ENCODE data around the gene ZBTB8OS. TPM values are rescaled to one million over a fixed set of nuclear protein-coding genes. Genes with fewer than 3 reads are reported as not detected.
A peak's percentile ranks its signal among the peaks of the same experiment; 100 is the strongest.

Gene ZBTB8OS
- total RNA-seq, 4 donors from 2014 or later = 17.7 to 31.0 (median 28.1) TPM

DNA sequence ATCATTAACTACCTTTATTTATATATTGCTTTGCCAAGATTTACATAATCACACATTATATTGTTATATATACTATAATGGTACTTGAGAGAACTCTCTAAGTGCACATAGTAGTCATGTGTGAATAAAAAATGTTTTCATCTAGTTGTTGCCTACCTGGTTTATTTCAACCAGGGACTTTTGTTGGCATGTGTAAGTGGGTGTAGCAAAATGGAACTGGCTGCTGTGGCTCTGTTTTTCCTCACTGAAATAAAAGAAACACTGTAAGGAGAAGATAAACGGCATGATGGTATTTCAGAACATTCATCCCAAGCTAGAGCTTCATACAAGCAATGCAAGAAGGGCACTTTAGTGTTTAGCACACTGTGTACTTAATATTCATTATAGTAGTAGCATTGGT lies 15.6 kb upstream of the ZBTB8OS start:
- 46 to 55% methylated on average over 1 of the region's 1 CpG for WGBS, 2 donors (ENCODE audit: low coverage in 1 of 2)

DNA sequence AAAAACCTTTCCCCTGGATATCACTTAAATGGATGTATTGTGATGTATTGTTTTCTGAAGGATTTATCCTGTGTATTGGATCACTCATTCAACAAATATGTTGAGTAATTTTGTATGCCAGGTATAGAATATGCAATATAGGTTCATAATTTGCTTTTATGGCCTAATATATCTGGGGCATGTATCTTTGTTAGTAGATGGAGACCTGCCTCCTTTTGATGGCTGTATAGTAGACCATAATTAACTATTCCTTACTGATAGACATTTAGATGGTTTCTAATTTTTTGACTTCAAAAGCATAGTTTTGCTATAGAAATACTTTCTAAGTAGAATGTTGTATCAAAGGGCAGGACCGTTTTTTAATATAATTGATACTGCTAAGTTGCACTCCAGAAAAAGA lies 9.2 kb upstream of the ZBTB8OS start:
- H3K27ac ChIP-seq = no peak overlapping the region
- ATAC-seq = no peak
- no peak for TF ChIP-seq POLR2A (IDR thresholded peaks at IDR 0.05)
- TF ChIP-seq EP300 (IDR thresholded peaks at IDR 0.05) = no peak
- TF ChIP-seq, protein P1, sequence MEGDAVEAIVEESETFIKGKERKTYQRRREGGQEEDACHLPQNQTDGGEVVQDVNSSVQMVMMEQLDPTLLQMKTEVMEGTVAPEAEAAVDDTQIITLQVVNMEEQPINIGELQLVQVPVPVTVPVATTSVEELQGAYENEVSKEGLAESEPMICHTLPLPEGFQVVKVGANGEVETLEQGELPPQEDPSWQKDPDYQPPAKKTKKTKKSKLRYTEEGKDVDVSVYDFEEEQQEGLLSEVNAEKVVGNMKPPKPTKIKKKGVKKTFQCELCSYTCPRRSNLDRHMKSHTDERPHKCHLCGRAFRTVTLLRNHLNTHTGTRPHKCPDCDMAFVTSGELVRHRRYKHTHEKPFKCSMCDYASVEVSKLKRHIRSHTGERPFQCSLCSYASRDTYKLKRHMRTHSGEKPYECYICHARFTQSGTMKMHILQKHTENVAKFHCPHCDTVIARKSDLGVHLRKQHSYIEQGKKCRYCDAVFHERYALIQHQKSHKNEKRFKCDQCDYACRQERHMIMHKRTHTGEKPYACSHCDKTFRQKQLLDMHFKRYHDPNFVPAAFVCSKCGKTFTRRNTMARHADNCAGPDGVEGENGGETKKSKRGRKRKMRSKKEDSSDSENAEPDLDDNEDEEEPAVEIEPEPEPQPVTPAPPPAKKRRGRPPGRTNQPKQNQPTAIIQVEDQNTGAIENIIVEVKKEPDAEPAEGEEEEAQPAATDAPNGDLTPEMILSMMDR (IDR thresholded peaks at IDR 0.05) = no peak
- no peak for TF ChIP-seq POLR2AphosphoS5 (IDR thresholded peaks at IDR 0.05)
- peaks cover 0 to 30% (median 0%) of the 10 kb centered on the region in 3 donors for H3K4me1 ChIP-seq
- H3K9me3 ChIP-seq = no peaks in the 10 kb centered on the region
- peaks cover 0 to 98% of the 10 kb centered on the region in 2 donors for H3K36me3 ChIP-seq
- 88 to 90% methylated on average over 1 of the region's 1 CpG for WGBS, 2 donors (ENCODE audit: low coverage in 1 of 2)
- no peak overlapping the region for H3K4me3 ChIP-seq
- H3K27me3 ChIP-seq = no peaks in the 10 kb centered on the region

More for the DNA sequence above, 15.6 kb upstream of the ZBTB8OS start:
- H3K36me3 ChIP-seq = peaks cover 0 to 98% of the 10 kb centered on the region in 2 donors
- H3K9me3 ChIP-seq = no peaks in the 10 kb centered on the region
- H3K27me3 ChIP-seq = no peaks in the 10 kb centered on the region
- peaks cover 0 to 23% (median 0%) of the 10 kb centered on the region in 3 donors for H3K4me1 ChIP-seq
- no peak for TF ChIP-seq EP300 (IDR thresholded peaks at IDR 0.05)
- TF ChIP-seq POLR2AphosphoS5 (IDR thresholded peaks at IDR 0.05) = peak; percentile 69
- H3K27ac ChIP-seq = peak overlapping the region in 2 of 4 donors; percentile 6 to 36
- ATAC-seq = peak; percentile 34
- H3K4me3 ChIP-seq = no peak overlapping the region

DNA sequence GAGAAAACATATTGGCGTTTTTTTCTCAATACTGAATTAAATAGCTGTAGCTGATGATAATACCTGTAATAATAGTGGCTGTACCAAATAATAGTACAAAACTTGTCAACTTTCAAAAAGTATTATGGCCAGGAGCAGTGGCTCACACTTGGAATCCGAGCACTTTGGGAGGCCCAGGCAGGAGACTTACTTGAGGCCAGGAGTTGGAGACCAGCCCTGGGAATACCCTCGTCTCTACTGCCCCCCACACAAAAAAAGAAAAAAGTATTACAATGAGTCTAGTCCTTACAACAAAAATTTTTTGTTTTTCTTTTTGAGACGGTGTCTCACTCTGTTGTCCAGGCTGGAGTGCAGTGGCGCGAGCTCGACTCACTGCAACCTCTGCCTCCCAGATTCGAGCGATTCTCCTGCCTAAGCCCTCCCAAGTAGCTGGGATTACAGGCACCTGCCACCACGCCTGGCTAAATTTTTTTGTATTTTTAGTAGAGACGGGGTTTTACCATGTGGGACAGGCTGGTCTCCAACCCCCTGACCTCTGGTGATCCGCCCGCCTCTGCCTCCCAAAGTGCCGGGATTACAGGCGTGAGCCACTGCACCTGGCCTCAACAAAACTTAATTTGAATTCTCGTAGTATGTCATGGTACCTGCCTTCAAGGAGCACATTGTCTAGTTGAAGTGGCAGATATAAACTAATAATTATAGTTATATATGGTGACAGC lies 2.1 kb upstream of the ZBTB8OS start:
- ATAC-seq = no peak
- WGBS, 2 donors (ENCODE audit: low coverage in 1 of 2) = 75 to 86% methylated on average over 10 of the region's 16 CpGs
- Histone ChIP-seq H3K36me3 (peaks cover 0 to 43% of the 10 kb centered on the region in 2 donors), H3K4me3 (peak overlapping the region; percentile 68 to 85), H3K27me3 (no peaks in the 10 kb centered on the region), H3K9me3 (no peaks in the 10 kb centered on the region), H3K4me1 (peaks cover 0 to 82% (median 19%) of the 10 kb centered on the region in 3 donors), H3K27ac (peak overlapping the region in 2 of 4 donors; percentile 97 to 99)
- TF ChIP-seq EP300 (IDR thresholded peaks at IDR 0.05) = no peak
- TF ChIP-seq, protein P1 (IDR thresholded peaks at IDR 0.05) = no peak
- TF ChIP-seq POLR2A (IDR thresholded peaks at IDR 0.05) = no peak
- TF ChIP-seq POLR2AphosphoS5 (IDR thresholded peaks at IDR 0.05) = no peak

DNA sequence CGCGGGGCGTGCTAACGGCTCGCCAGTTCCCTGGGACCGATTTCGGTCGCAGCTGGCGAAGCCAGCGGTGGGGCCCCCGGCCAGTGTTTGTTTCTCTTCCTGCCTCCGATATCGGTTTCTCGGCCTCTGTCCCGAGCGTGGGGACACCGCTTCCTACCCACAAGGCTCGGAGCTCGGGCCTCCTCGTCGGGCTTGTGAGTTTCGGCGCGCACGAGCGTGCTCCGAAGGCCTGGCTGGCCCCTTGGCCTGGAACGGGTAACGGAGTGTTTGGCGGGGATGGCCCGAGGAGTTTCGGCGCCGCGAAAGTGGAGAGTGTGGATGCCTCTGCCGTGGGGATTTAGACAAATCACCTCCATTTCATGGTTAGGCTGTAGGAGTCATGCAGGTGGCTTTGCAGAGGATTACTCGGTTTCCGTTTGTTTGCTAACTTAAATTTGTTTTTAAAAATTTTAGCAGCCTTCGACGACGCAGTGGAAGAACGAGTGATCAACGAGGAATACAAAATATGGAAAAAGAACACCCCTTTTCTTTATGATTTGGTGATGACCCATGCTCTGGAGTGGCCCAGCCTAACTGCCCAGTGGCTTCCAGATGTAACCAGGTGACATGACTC lies 1.2 kb upstream of the ZBTB8OS start:
- Histone ChIP-seq H3K27me3 (no peaks in the 10 kb centered on the region), H3K4me1 (peaks cover 0 to 77% (median 19%) of the 10 kb centered on the region in 3 donors), H3K36me3 (peaks cover 0 to 34% of the 10 kb centered on the region in 2 donors), H3K9me3 (no peaks in the 10 kb centered on the region), H3K4me3 (peak overlapping the region; percentile 68 to 85), H3K27ac (peak overlapping the region; percentile 77 to 99 (median 98))
- TF ChIP-seq POLR2A (IDR thresholded peaks at IDR 0.05) (no peak), POLR2AphosphoS5 (IDR thresholded peaks at IDR 0.05) (no peak), EP300 (IDR thresholded peaks at IDR 0.05) (no peak)
- TF ChIP-seq, protein P1 (IDR thresholded peaks at IDR 0.05) = no peak
- whole genome bisulfite sequencing, 2 donors (ENCODE audit: low coverage in 1 of 2) = 0 to 5% methylated on average over 7 to 8 of the region's 43 CpGs
- ATAC-seq = peak; percentile 1

DNA sequence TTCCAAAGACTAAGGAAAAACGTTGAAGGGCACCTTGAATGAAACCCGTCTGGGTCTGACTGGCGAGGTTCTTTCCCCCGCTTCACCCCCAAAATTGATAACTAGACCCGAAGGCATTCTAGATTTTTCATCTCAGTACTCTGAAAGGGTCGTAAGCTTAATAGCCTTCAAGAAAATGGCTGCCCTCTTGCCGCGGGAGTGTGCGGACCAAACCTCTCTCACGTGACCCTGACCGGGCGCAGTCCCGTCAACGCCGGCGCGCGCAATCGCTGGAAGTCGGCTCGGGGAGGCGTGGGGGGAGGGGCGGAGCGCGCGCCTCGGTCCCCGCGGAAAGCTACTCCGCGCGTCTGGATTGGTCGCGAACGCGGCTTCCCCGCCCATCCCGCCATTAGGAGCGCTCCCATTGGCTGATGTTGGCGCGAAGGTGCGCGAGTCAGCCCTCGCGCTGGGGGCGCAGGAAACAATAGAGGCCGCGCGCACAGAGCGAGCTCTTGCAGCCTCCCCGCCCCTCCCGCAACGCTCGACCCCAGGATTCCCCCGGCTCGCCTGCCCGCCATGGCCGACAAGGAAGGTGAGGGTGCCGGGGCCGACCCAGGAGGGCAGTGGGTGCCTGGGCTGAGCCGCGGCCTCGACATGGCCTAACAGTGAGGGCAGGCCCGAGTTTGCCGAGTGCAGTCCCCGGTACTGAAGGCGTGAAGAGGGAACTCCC lies 556 bp upstream of the ZBTB8OS start, which contains the start of gene RBBP4:
RBBP4 (plus strand) TSS at position 457 of the 709 bp plus-strand sequence; CDS start at position 556, 99 bp downstream.
- Histone ChIP-seq H3K27ac (peak within 1 kb of the TSS; percentile 97 to 100 (median 98)), H3K9me3 (no peaks in the 10 kb centered on the region), H3K4me1 (peaks cover 0 to 72% (median 19%) of the 10 kb centered on the region in 3 donors), H3K4me3 (peak within 1 kb of the TSS; percentile 85 to 100), H3K27me3 (no peaks in the 10 kb centered on the region), H3K36me3 (peaks cover 0 to 32% of the 10 kb centered on the region in 2 donors)
- peak; percentile 75 to 76 for TF ChIP-seq POLR2A (IDR thresholded peaks at IDR 0.05)
- TF ChIP-seq, protein P1 (IDR thresholded peaks at IDR 0.05) = peak in 1 of 4 experiments; percentile 22
- TF ChIP-seq POLR2AphosphoS5 (IDR thresholded peaks at IDR 0.05) = peak; percentile 85
- TF ChIP-seq EP300 (IDR thresholded peaks at IDR 0.05) = no peak
- WGBS, 2 donors (ENCODE audit: low coverage in 1 of 2) = 0% methylated on average over 5 to 11 of the region's 67 CpGs
- peak; percentile 95 for ATAC-seq
